Head of caudate nucleus (tissue), 42 donors: ENCODE results near the gene RNMT.
"Not testable (repeated sequence)": the region's sequence is repeated elsewhere in the genome, so short reads cannot be mapped to it uniquely, and the experiment has no call there.

ENCODE experiments used
- DNase-seq, 42 donors: peaks; one replicate each; pipeline versions ENCODE4 v3.0.0 to v3.0.0-alpha.2; 2020 to 2021; ENCODE audit warnings: mixed read lengths in 7 of 42
- intact Hi-C: fragments of 100-400 bp; cut with DNase I; formaldehyde crosslinking; loops from one replicate; pipeline ENCODE4 v1.15.0; 2022

The RNMT gene

GRCh38 chr18:13725566-13726231 is 774 bp upstream of the RNMT start:
- intact Hi-C loops, result loop anchor here (5.0 to 10.0 kb wide), 3 partner anchors 91 to 511 kb away; partner anchors contain the start of gene LDLRAD4
- peak in 4 of 42 donors; percentile 3 to 43 (median 18) for DNase-seq

GRCh38 chr18:13726972-13727331 is 479 bp downstream of the RNMT start:
- DNase-seq, result peak in 23 of 42 donors; percentile 13 to 66 (median 39)
- intact Hi-C loops, result loop anchor here (5.0 to 10.0 kb wide), 3 partner anchors 92 to 512 kb away; partner anchors contain the start of gene LDLRAD4

GRCh38 chr18:13730481-13730880 is 4.0 kb downstream of the RNMT start:
- intact Hi-C loops, result no loop called here

GRCh38 chr18:13735681-13736080 is 9.2 kb downstream of the RNMT start:
- no peak for DNase-seq
- intact Hi-C loops, result no loop called here

More at GRCh38 chr18:13730481-13730880, 4.0 kb downstream of the RNMT start:
- no peak for DNase-seq

GRCh38 chr18:13745696-13746095 is 19.2 kb downstream of the RNMT start:
- intact Hi-C loops, result no loop called here
- DNase-seq, result no peak

GRCh38 chr18:13746633-13747032 is 20.2 kb downstream of the RNMT start:
- no peak for DNase-seq
- intact Hi-C loops, result no loop called here

- DNase-seq, intact Hi-C loops: not testable (repeated sequence)
Measured at GRCh38 chr18:13751599-13751998, 25.1 kb downstream of the RNMT start.

GRCh38 chr18:13756261-13756660 is 29.8 kb downstream of the RNMT start:
- DNase-seq, result no peak
- intact Hi-C loops, result no loop called here

- intact Hi-C loops, result no loop called here
- no peak for DNase-seq
Measured at GRCh38 chr18:13756671-13757070, 30.2 kb downstream of the RNMT start.

- intact Hi-C loops, result no loop called here
- DNase-seq, result no peak
Measured at GRCh38 chr18:13758622-13759021, 32.1 kb downstream of the RNMT start.

- no peak for DNase-seq
Measured at GRCh38 chr18:13760047-13760446, 33.6 kb downstream of the RNMT start.

GRCh38 chr18:13762690-13763439 is 36.4 kb downstream of the RNMT start:
- intact Hi-C loops, result no loop called here
- no peak for DNase-seq

More at GRCh38 chr18:13760047-13760446, 33.6 kb downstream of the RNMT start:
- intact Hi-C loops, result no loop called here

- no peak for DNase-seq
- intact Hi-C loops, result no loop called here
Measured at GRCh38 chr18:13775058-13775457, 48.6 kb downstream of the RNMT start.

GRCh38 chr18:13791181-13791580 is 64.7 kb downstream of the RNMT start:
- peak in 7 of 42 donors; percentile 4 to 47 (median 10) for DNase-seq
- intact Hi-C loops, result no loop called here

GRCh38 chr18:13793819-13794218 is 67.3 kb downstream of the RNMT start:
- intact Hi-C loops, result no loop called here
- no peak for DNase-seq

- intact Hi-C loops, result no loop called here
- DNase-seq, result no peak
Measured at GRCh38 chr18:13796515-13796914, 70.0 kb downstream of the RNMT start.

GRCh38 chr18:13797157-13797611 is 70.7 kb downstream of the RNMT start:
- intact Hi-C loops, result no loop called here
- no peak for DNase-seq

- intact Hi-C loops, result no loop called here
- no peak for DNase-seq
Measured at GRCh38 chr18:13799396-13799795, 72.9 kb downstream of the RNMT start.

- intact Hi-C loops, result no loop called here
- DNase-seq, result peak; percentile 40 to 89 (median 79)
Measured at GRCh38 chr18:13800505-13801259, 74.2 kb downstream of the RNMT start.

GRCh38 chr18:13801260-13801601 is 74.8 kb downstream of the RNMT start:
- DNase-seq, result no peak
- intact Hi-C loops, result no loop called here
